LNCaP clone FGC (cell line): Measurements from ENCODE around the gene ZNF316.
"Not testable (repeated sequence)": the region's sequence is repeated elsewhere in the genome, so short reads cannot be mapped to it uniquely, and the experiment has no call there.

Experiments
- DNase-seq: peaks from one replicate; pipeline ENCODE4 v3.0.0-alpha.2; 2011; ENCODE audit warnings: low read depth
- H3K4me3 ChIP-seq: 2 replicates; pipeline ENCODE4 v1.5.1; 2011; ENCODE audit warnings: mild to moderate bottlenecking, low read depth, low read length, control low read depth
- CTCF ChIP-seq: IDR thresholded peaks from 2 replicates; pipeline ENCODE4 v1.5.1; 2012; ENCODE audit warnings: mild to moderate bottlenecking; ENCODE audit not compliant: control insufficient read depth, insufficient read depth; ENCODE audit errors: extremely low read depth

Gene ZNF316

GRCh38 chr7:6634021-6634420, 3.1 kb upstream of the ZNF316 start:
- no peak for TF ChIP-seq CTCF
- no peak for DNase-seq
- no peak overlapping the region for H3K4me3 ChIP-seq

GRCh38 chr7:6634971-6635370, 2.1 kb upstream of the ZNF316 start:
- not testable (repeated sequence) for DNase-seq, H3K4me3 ChIP-seq

- peak overlapping the region; percentile 71 for H3K4me3 ChIP-seq
- TF ChIP-seq CTCF: no peak
- no peak for DNase-seq
Observed at GRCh38 chr7:6637544-6638229, 569 bp downstream of the ZNF316 start.

- no peak for DNase-seq
- H3K4me3 ChIP-seq: no peak overlapping the region
- TF ChIP-seq CTCF: no peak
Observed at GRCh38 chr7:6639032-6639431, 1.9 kb downstream of the ZNF316 start.

- no peak for TF ChIP-seq CTCF
- DNase-seq: no peak
- no peak overlapping the region for H3K4me3 ChIP-seq
Observed at GRCh38 chr7:6639627-6640026, 2.5 kb downstream of the ZNF316 start.

GRCh38 chr7:6640246-6640721, 3.2 kb downstream of the ZNF316 start:
- no peak for TF ChIP-seq CTCF
- H3K4me3 ChIP-seq: no peak overlapping the region
- DNase-seq: no peak

- DNase-seq: no peak
- no peak for TF ChIP-seq CTCF
- no peak overlapping the region for H3K4me3 ChIP-seq
Observed at GRCh38 chr7:6641305-6642035, 4.4 kb downstream of the ZNF316 start.
